Common myeloid progenitor, CD34-positive (primary cell): ENCODE results near the gene CD80.

ENCODE experiments used
- CTCF ChIA-PET: fragments of 350-600 bp; sonication (Branson Sonifier 250); formaldehyde crosslinking; loops from one replicate; lab custom pipeline; 2021; ENCODE audit warnings: antibody characterized with exemption; lab: Charles Lee
- POLR2A ChIA-PET: fragments of 350-600 bp; sonication (Branson Sonifier 250); formaldehyde crosslinking; loops from one replicate; lab custom pipeline; 2021; ENCODE audit warnings: antibody characterized with exemption; lab: Charles Lee
- DNase-seq, 3 donors: peaks; one replicate each; pipeline versions ENCODE4 v3.0.0 to v3.0.0-alpha.2; 2013
- H3K27ac ChIP-seq, 2 experiments: 1 replicate in 1 of 2; 2 replicates in 1 of 2; pipeline ENCODE4 v1.7.0; 2013; ENCODE audit warnings: inconsistent platforms in 2 of 2, low read length in 2 of 2, mild to moderate bottlenecking in 2 of 2, low read depth in 1 of 2, moderate library complexity in 1 of 2; ENCODE audit not compliant: severe bottlenecking in 2 of 2, insufficient read depth in 1 of 2, poor library complexity in 1 of 2
- H3K27me3 ChIP-seq, 5 experiments: replicated peaks in 2 of 5; 1 replicate in 3 of 5; 2 replicates in 2 of 5; pipeline versions ENCODE4 v1.6.1 to v1.7.0; 2013; ENCODE audit warnings: low read length in 4 of 5, mild to moderate bottlenecking in 2 of 5, moderate library complexity in 2 of 5, inconsistent platforms in 1 of 5; ENCODE audit not compliant: insufficient read depth in 5 of 5, control insufficient read depth in 4 of 5
- H3K36me3 ChIP-seq, 4 experiments: 1 replicate in 2 of 4; 2 replicates in 2 of 4; pipeline versions ENCODE4 v1.6.1 to v1.7.0; 2013; ENCODE audit warnings: low read length in 3 of 4, control low read depth in 1 of 4, mild to moderate bottlenecking in 1 of 4; ENCODE audit not compliant: control insufficient read depth in 4 of 4, insufficient read depth in 4 of 4
- H3K4me1 ChIP-seq, 4 experiments: 1 replicate in 3 of 4; 2 replicates in 1 of 4; pipeline versions ENCODE4 v1.6.1 to v1.7.1; 2013; ENCODE audit warnings: low read length in 3 of 4, mild to moderate bottlenecking in 3 of 4, control low read depth in 1 of 4, inconsistent platforms in 1 of 4, moderate library complexity in 1 of 4; ENCODE audit not compliant: control insufficient read depth in 4 of 4, insufficient read depth in 4 of 4; ENCODE audit errors: control extremely low read depth in 1 of 4
- H3K4me3 ChIP-seq, 7 experiments: 1 replicate in 4 of 7; 2 replicates in 3 of 7; pipeline versions ENCODE4 v1.5.1 to v1.7.0; 2013; ENCODE audit warnings: mild to moderate bottlenecking in 7 of 7, low read length in 6 of 7, moderate library complexity in 6 of 7, inconsistent platforms in 2 of 7, low read depth in 2 of 7, control low read depth in 1 of 7; ENCODE audit not compliant: insufficient read depth in 4 of 7, control insufficient read depth in 1 of 7; ENCODE audit errors: extremely low read depth in 1 of 7
- H3K9me3 ChIP-seq, 5 experiments: 1 replicate in 4 of 5; 2 replicates in 1 of 5; pipeline versions ENCODE4 v1.6.1 to v1.7.1; 2013; ENCODE audit warnings: low read length in 4 of 5, mild to moderate bottlenecking in 2 of 5, inconsistent platforms in 1 of 5, low read depth in 1 of 5, moderate library complexity in 1 of 5; ENCODE audit not compliant: control insufficient read depth in 4 of 5, insufficient read depth in 2 of 5; ENCODE audit errors: control extremely low read depth in 1 of 5
- WGBS: methylation state at CpG from one replicate; pipeline ENCODE4 v1.1.5; 2013; ENCODE audit not compliant: insufficient coverage; 5-methylcytosine and 5-hydroxymethylcytosine counted together

CD80 gene

DNA sequence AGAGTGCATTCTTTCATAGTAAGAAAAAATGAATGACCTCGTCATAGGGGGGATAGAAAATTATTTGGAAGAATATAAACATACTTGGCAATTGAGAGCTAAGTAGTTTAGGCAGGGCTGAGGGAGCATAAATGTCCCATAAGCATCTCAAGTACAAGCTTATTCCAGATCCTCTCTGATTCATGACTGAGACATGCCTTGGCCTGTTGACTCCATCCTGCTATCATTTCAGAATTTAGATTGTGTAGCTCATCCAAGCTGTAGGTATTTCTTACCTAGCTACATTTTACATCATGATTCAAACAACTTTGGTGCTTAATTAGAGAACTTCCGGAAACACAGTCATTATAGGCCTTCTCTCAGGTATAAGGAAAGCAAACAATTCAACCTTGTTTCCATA is 78.3 kb downstream of the CD80 start:
- no peak for DNase-seq
- H3K27ac ChIP-seq, result no peak overlapping the region
- peaks cover 16 to 60% (median 33%) of the 10 kb centered on the region in 4 experiments for H3K36me3 ChIP-seq
- WGBS, result 100% methylated on average over 1 of the region's 2 CpGs
- ChIA-PET CTCF (interaction anchor here (1.4 kb wide), 1 partner anchor 200 kb away, joined by 3 read pairs; no protein-coding TSS in a partner anchor), POLR2A (no interaction called here)
- no peaks in the 10 kb centered on the region for H3K4me1 ChIP-seq
- no peak overlapping the region for H3K4me3 ChIP-seq
- H3K27me3 ChIP-seq, result no peaks in the 10 kb centered on the region
- H3K9me3 ChIP-seq, result no peaks in the 10 kb centered on the region
